Liver (tissue), 9 donors: ENCODE measurements around the gene SMAD5. TPM values are rescaled to one million over a fixed set of nuclear protein-coding genes. Genes with fewer than 3 reads are reported as not detected.

Experiments
- DNase-seq: peaks from one replicate; pipeline ENCODE4 v3.0.0-alpha.2; 2017; ENCODE audit warnings: low spot score
- H3K27ac ChIP-seq, 2 donors: one replicate each; pipeline ENCODE4 v1.7.0; 2013; ENCODE audit warnings: inconsistent platforms in 2 of 2, low read length in 2 of 2, control low read depth in 1 of 2, low read depth in 1 of 2, mild to moderate bottlenecking in 1 of 2
- H3K27me3 ChIP-seq, 4 donors: one replicate each; pipeline versions ENCODE4 v1.6.1 to v1.7.0; 2013; ENCODE audit warnings: low read length in 3 of 4, inconsistent platforms in 1 of 4, mild to moderate bottlenecking in 1 of 4, moderate library complexity in 1 of 4; ENCODE audit not compliant: control insufficient read depth in 4 of 4, insufficient read depth in 4 of 4
- H3K36me3 ChIP-seq, 4 donors: one replicate each; pipeline versions ENCODE4 v1.6.1 to v1.7.0; 2013; ENCODE audit warnings: low read length in 3 of 4, mild to moderate bottlenecking in 3 of 4, low read depth in 1 of 4, moderate library complexity in 1 of 4; ENCODE audit not compliant: control insufficient read depth in 4 of 4, insufficient read depth in 3 of 4
- H3K4me1 ChIP-seq, 4 donors: one replicate each; pipeline versions ENCODE4 v1.6.1 to v1.7.0; 2013; ENCODE audit warnings: low read length in 3 of 4, mild to moderate bottlenecking in 3 of 4, moderate library complexity in 1 of 4; ENCODE audit not compliant: control insufficient read depth in 4 of 4, insufficient read depth in 4 of 4
- H3K4me3 ChIP-seq, 3 donors: one replicate each; pipeline versions ENCODE4 v1.6.1 to v1.7.0; 2013; ENCODE audit warnings: low read length in 3 of 3, control low read depth in 1 of 3, low read depth in 1 of 3, mild to moderate bottlenecking in 1 of 3
- H3K9ac ChIP-seq, 2 donors: one replicate each; pipeline ENCODE4 v1.7.0; 2013; ENCODE audit warnings: low read length in 2 of 2, mild to moderate bottlenecking in 2 of 2, moderate library complexity in 2 of 2, control low read depth in 1 of 2, low read depth in 1 of 2
- H3K9me3 ChIP-seq, 4 donors: one replicate each; pipeline versions ENCODE4 v1.6.1 to v1.7.0; 2013; ENCODE audit warnings: low read length in 3 of 4; ENCODE audit not compliant: control insufficient read depth in 4 of 4
- CTCF ChIP-seq: fragments of 150-350 bp; IDR thresholded peaks from 2 replicates; pipeline ENCODE4 v1.5.1; 2017; ENCODE audit warnings: improper control_type of control experiment, low read depth, low read length; ENCODE audit not compliant: missing input control
- EGR1 ChIP-seq, 2 donors: IDR thresholded peaks; 2 replicates each; pipeline ENCODE4 v1.6.1; 2016 to 2018; ENCODE audit warnings: antibody characterized with exemption in 2 of 2, low read depth in 2 of 2
- FOXA1 ChIP-seq: IDR thresholded peaks from 2 replicates; pipeline ENCODE4 v1.6.1; 2016; ENCODE audit warnings: antibody characterized with exemption
- FOXA2 ChIP-seq: IDR thresholded peaks from 2 replicates; pipeline ENCODE4 v1.6.1; 2016; ENCODE audit warnings: antibody characterized with exemption
- GABPA ChIP-seq, 2 donors: IDR thresholded peaks in 1 of 2; conservative IDR thresholded peaks in 1 of 2; 2 replicates each; pipeline ENCODE4 v1.6.1; 2016; ENCODE audit warnings: antibody characterized with exemption in 2 of 2, mild to moderate bottlenecking in 1 of 2, moderate library complexity in 1 of 2
- HNF4A ChIP-seq, 2 donors: conservative IDR thresholded peaks; 2 replicates each; pipeline ENCODE4 v1.6.1; 2016; ENCODE audit warnings: antibody characterized with exemption in 2 of 2, mild to moderate bottlenecking in 2 of 2
- HNF4G ChIP-seq: IDR thresholded peaks from 2 replicates; pipeline ENCODE4 v1.6.1; 2016; ENCODE audit warnings: antibody characterized with exemption
- JUND ChIP-seq, 2 donors: IDR thresholded peaks; 2 replicates each; pipeline ENCODE4 v1.6.1; 2016; ENCODE audit warnings: antibody characterized with exemption in 2 of 2
- MAX ChIP-seq: IDR thresholded peaks from 2 replicates; pipeline ENCODE4 v1.6.1; 2016; ENCODE audit warnings: antibody characterized with exemption
- NR2F2 ChIP-seq: IDR thresholded peaks from 2 replicates; pipeline ENCODE4 v1.6.1; 2016; ENCODE audit warnings: antibody characterized with exemption
- RAD21 ChIP-seq, 2 donors: IDR thresholded peaks; 2 replicates each; pipeline ENCODE4 v1.6.1; 2016; ENCODE audit warnings: antibody characterized with exemption in 2 of 2, mild to moderate bottlenecking in 2 of 2
- REST ChIP-seq: IDR thresholded peaks from 2 replicates; pipeline ENCODE4 v1.6.1; 2016; ENCODE audit warnings: antibody characterized with exemption, mild to moderate bottlenecking
- RXRA ChIP-seq, 2 donors: IDR thresholded peaks; 2 replicates each; pipeline ENCODE4 v1.6.1; 2017 to 2018; ENCODE audit warnings: antibody characterized with exemption in 2 of 2, mild to moderate bottlenecking in 1 of 2
- SP1 ChIP-seq: IDR thresholded peaks from 2 replicates; pipeline ENCODE4 v1.6.1; 2018; ENCODE audit warnings: antibody characterized with exemption, mild to moderate bottlenecking
- TAF1 ChIP-seq: conservative IDR thresholded peaks from 2 replicates; pipeline ENCODE4 v1.6.1; 2016; ENCODE audit warnings: antibody characterized with exemption, mild to moderate bottlenecking
- YY1 ChIP-seq: IDR thresholded peaks from 2 replicates; pipeline ENCODE4 v1.6.1; 2016; ENCODE audit warnings: antibody characterized with exemption, mild to moderate bottlenecking
- ZBTB33 ChIP-seq: IDR thresholded peaks from 2 replicates; pipeline ENCODE4 v1.6.1; 2016; ENCODE audit warnings: antibody characterized with exemption
- WGBS: extraction: QIAGEN DNeasy Blood & Tissue Kit; methylation state at CpG from one replicate; pipeline ENCODE4 v1.1.7; 2013; 5-methylcytosine and 5-hydroxymethylcytosine counted together
- polyA plus RNA-seq, 2 donors: library from polyadenylated mRNA; stranded (reverse) in 1 of 2; unstranded in 1 of 2; fragments of 200-250 nt in 1 of 2; fragments of >200 nt in 1 of 2; fragmentation: Nextera tagmentation in 1 of 2; extraction: Ambion mirVana in 1 of 2; gene quantifications; one replicate each; pipeline versions ENCODE4 v1.2.1 to v1.2.3, GENCODE V29; 2013 to 2015
- total RNA-seq, 2 donors: library from RNA; depleted of rRNA; stranded (reverse); fragments of >200 nt; gene quantifications; one replicate each; pipeline ENCODE4 v1.2.3, GENCODE V29; 2014
- donor health status: healthy.
- donor health status: healthy.
- donor health status: healthy.
- donor health status: healthy.
- donor health status: healthy.

Gene SMAD5
- total and polyA plus RNA-seq, 4 donors, result 5.9 to 42.0 (median 16.3) TPM

- no peak for TF ChIP-seq CTCF
- no peak for TF ChIP-seq TAF1
- no peak for TF ChIP-seq GABPA (IDR thresholded peaks at IDR 0.05 in 1 of 2, conservative IDR thresholded peaks at IDR 0.05 in 1 of 2)
- no peak for TF ChIP-seq HNF4A (conservative IDR thresholded peaks at IDR 0.05)
- no peak for TF ChIP-seq YY1
- no peak for TF ChIP-seq RAD21 (IDR thresholded peaks at IDR 0.05)
These were observed 3.2 kb upstream of the SMAD5 start (continued) for GRCh38 chr5:136129445-136129844.

GRCh38 chr5:136130581-136130980, 2.1 kb upstream of the SMAD5 start:
- H3K4me3 ChIP-seq, result no peak overlapping the region
- DNase-seq, result no peak
- H3K4me1 ChIP-seq, result peaks cover 7 to 23% (median 10%) of the 10 kb centered on the region in 4 donors
- no peak overlapping the region for H3K9ac ChIP-seq
- H3K27ac ChIP-seq, result no peak overlapping the region
- no peaks in the 10 kb centered on the region for H3K36me3 ChIP-seq
- WGBS, result 92% methylated on average over 2 of the region's 2 CpGs
- H3K9me3 ChIP-seq, result no peaks in the 10 kb centered on the region
- TF ChIP-seq REST, result no peak
- TF ChIP-seq EGR1 (IDR thresholded peaks at IDR 0.05; ENCODE audit: low read depth in 2 of 2), result no peak
- no peak for TF ChIP-seq HNF4A (conservative IDR thresholded peaks at IDR 0.05)
- TF ChIP-seq FOXA2, result no peak
- TF ChIP-seq FOXA1, result no peak
- TF ChIP-seq NR2F2, result no peak
- TF ChIP-seq GABPA (IDR thresholded peaks at IDR 0.05 in 1 of 2, conservative IDR thresholded peaks at IDR 0.05 in 1 of 2), result no peak
- TF ChIP-seq ZBTB33, result no peak
- TF ChIP-seq CTCF, result no peak
- TF ChIP-seq MAX, result no peak
- TF ChIP-seq RXRA (IDR thresholded peaks at IDR 0.05), result no peak
- TF ChIP-seq JUND (IDR thresholded peaks at IDR 0.05), result no peak
- no peak for TF ChIP-seq YY1
- no peak for TF ChIP-seq RAD21 (IDR thresholded peaks at IDR 0.05)
- TF ChIP-seq TAF1, result no peak
- no peak for TF ChIP-seq SP1
- TF ChIP-seq HNF4G, result no peak
- no peaks in the 10 kb centered on the region for H3K27me3 ChIP-seq
